HG02981 (cell line): ENCODE data around the gene TBC1D2B.
A peak's percentile ranks its signal among the peaks of the same experiment; 100 is the strongest.

ENCODE experiments used
- ATAC-seq: cut with Tn5 transposase; IDR thresholded peaks from one replicate; pipeline ENCODE4 v1.9.1; 2021; ENCODE audit warnings: mild to moderate bottlenecking, moderate library complexity; ENCODE audit not compliant: unreplicated experiment

Gene TBC1D2B

DNA sequence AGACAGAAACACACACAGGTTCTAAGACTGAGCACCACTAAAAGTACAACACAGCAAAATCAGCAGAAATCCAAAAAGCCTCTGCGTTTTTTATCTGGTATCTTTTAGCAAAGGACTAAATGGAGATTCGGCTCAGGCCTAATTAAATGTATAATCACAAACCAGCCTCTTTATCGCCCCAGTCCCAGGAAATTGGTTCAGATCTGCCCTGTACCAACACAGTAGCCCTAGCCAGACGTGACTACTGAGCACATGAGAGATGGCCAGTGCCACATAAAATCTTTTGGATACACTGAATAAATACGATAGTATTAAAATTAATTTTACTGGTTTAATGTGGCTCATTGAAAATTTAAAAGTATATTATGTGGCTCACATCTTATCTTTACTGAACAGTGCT is 19.7 kb downstream of the TBC1D2B start:
- no peak for ATAC-seq

GRCh38 chr15:78056714-78057269 is 20.7 kb downstream of the TBC1D2B start:
- no peak for ATAC-seq

DNA sequence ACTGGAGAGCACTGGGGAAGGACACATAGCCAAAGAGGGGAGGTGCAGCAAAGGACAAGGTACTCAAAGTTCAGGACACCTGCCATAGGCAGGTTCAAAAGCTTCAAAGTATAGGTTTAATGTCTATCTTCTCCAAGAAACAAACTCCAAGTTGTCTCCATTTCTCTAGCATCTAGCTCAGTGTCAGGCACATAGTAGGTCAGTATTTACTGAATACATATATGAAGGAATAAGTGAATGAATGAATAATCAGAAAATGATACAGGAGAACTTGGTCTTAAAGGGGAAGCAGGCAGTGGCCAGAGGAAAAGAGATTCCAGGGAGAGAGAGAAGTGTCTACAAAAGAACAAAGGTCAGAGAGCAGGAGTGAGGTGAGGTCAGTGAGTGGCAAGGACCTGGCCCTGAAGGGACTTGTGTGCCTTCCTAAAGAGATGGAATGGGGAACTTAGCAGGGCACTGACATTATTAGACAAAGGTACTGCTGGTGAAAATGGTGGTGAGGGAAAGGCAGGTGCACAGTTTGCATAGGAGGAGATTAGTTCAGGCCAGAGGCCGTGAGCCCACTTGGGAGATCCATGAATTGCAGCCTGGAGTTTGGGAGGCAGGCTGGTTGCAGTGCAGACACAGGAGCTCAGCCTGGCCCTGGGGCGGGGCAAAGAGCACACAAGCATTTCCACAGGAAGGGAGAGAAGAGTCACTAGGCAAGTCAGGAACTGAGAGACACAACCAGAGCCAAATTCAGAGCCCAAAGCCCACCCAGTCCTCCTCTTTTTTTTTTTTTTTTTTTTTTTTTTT is 21.4 kb downstream of the TBC1D2B start:
- ATAC-seq = no peak

GRCh38 chr15:78054966-78055365 is 22.5 kb downstream of the TBC1D2B start:
- no peak for ATAC-seq

- no peak for ATAC-seq
Measured at GRCh38 chr15:78054518-78054917, 23.0 kb downstream of the TBC1D2B start.

GRCh38 chr15:78052545-78052944 is 25.0 kb downstream of the TBC1D2B start:
- no peak for ATAC-seq

- ATAC-seq = no peak
Measured at GRCh38 chr15:78052001-78052401, 25.5 kb downstream of the TBC1D2B start.

DNA sequence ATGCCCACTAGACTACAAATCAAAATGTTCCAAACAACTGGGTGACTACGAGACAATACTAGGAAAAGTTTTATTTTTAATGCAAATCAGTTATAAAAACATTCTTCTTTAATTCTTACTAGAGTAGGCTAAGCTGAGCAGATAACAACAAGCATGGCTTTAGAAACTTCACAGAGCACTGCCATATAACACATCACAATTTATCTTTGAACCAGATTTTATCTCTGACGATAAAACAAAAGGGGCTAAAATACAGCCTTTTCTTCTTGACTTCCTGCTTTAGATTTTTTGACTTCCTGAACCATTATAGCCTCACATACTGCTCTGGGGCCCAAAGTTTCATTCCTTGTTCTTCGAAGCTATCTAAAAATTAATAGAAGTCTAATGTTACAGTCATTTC is 25.9 kb downstream of the TBC1D2B start:
- ATAC-seq = no peak

GRCh38 chr15:78050826-78051225 is 26.7 kb downstream of the TBC1D2B start:
- ATAC-seq = no peak

GRCh38 chr15:78050441-78050809 is 27.1 kb downstream of the TBC1D2B start:
- ATAC-seq = peak; percentile 21

- ATAC-seq = peak; percentile 62
Measured at GRCh38 chr15:78049691-78050440, 27.6 kb downstream of the TBC1D2B start.

DNA sequence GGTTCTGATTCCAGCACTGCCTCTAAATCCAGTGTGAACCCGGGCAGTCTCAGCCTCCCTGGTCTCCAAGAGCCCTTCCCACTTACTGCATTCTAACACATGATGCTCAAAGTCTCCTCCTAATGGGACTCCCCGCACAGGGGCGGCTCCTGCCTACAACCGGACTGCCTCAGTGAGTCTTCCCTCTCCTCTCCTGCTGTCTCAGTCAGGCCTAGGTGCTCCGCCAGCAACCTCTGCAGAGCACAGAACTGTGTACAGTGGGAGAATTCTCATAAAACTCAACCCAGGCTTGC is 28.9 kb downstream of the TBC1D2B start:
- no peak for ATAC-seq

DNA sequence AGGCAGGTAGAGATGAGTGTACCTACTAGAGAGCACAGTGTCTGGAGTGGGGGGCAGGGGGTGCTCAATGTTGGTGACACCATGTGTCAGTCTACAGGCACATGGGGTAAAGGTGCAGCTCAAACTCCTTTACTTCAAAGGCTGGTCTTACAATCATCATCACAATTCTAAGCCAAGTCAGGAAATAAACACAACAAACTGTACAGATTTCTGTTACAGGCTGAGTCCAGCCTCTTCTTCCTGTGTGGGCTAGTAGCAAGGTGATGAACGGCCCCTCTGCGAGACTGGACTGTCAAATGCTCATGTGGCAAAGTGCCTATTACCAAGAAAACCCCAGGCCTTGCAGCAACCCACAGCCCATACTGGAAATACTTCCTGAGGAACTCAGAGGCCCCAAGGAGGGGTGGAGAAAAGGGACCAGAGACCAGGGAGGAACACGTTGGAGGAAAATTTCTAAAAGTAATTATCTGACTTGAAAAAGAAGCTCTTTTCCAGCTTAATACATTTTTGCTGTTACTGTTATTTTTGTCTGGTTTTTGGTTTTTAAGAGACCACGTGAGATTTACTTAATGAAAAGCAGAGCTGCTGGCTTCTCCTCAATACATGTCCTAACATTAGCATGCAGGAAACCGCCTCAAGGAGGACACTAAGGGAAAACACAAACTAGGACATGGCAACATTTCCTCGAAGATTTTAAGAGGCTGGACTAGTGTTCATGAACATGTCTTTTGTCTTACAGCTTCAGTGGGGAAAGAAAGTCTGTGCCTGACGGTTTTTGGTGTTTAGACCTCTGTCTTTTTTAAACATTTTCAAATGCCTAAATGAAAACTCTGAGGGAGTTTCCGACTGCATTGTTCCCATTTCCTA is 29.5 kb downstream of the TBC1D2B start:
- ATAC-seq = no peak

DNA sequence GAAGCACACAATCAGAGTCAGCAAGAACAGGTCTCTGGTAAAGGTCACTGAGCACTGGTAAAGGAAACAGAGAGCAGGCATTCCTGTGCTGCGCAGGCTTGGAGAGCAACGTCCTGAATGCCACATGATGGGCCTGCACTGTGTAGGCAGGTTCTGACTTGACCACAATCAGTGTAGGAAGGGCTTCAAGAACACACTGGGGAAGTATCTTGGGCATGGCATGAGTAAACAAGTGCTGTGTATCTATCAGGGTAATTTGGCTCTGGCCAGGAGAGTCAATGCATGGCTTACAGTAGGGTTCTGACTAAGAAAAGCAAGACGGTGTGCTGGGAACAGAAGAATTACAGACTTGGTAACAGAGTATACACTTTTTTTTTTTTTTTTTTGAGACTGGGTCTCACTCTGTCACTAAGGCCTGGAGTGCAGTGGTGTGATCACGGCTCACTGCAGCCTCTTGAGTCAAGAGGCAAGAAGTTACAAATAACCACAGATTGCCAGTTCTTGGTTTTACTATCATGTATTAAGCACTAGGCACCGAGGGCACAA is 30.6 kb downstream of the TBC1D2B start:
- ATAC-seq = no peak

DNA sequence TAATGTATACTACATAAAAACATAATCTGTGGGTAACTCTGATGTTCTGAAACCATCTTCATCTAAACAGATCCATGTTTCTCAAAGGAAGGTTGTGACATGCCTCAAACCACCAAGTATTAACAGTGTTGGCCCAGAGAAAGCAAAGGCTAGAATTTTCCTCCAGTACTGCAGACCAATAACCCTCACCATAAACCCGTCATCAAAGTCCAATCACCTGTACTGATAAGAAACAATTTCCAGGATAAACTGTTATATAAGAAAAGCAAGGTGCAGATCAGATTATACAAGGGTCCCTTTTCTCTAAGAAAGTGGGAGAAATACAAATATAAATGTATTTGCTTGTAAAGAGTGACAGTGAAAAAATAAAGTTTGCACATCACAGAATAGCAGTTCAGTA is 32.3 kb downstream of the TBC1D2B start:
- ATAC-seq = no peak

- no peak for ATAC-seq
Measured at GRCh38 chr15:78044407-78045155, 32.9 kb downstream of the TBC1D2B start.

DNA sequence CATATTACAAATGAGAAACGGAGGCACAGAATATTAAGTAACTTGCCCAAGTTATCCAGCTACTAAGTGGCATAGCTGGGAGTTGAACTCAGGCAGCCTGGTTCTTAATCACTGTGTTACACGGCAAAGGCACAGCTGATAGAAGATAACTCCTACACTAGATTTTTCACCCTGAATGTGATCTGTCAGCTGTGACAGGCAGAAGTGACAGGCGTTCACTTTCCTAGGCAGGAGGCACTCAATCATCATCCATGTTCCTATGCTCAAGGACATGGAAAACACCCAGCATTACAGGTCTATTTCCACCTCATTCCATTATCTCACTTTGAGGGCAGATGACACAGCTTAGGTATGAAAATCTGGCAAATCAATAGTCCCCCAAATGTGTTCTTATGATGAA is 35.6 kb downstream of the TBC1D2B start:
- ATAC-seq = no peak

DNA sequence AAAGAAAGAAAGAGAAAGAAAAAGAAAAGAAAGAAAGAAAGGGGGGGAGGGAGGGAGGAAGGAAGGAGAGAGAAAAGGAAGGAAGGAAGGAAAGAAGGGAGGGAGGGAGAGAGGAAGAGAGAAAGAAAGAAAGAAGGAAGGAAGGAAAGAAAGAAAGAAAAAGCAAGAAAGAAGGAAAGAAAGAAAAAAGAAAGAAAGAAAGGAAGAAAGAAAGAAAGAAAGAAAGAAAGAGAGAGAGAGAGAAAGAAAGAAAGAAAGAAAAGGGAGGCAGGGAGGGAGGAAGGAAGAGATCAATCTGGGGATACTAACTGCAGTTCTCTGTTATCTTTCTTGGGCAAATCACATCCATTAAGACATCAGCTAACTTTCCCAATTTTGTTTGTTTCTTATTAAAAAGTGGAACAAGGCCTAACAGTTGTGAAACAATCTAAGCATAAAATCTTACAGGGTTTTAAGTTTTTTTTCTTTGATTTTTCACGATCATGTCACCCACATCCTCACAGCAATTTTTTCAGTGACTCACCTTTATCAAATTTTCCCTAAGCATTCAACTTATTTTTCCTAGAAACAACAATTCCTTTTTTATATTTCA is 36.8 kb downstream of the TBC1D2B start:
- ATAC-seq = no peak

DNA sequence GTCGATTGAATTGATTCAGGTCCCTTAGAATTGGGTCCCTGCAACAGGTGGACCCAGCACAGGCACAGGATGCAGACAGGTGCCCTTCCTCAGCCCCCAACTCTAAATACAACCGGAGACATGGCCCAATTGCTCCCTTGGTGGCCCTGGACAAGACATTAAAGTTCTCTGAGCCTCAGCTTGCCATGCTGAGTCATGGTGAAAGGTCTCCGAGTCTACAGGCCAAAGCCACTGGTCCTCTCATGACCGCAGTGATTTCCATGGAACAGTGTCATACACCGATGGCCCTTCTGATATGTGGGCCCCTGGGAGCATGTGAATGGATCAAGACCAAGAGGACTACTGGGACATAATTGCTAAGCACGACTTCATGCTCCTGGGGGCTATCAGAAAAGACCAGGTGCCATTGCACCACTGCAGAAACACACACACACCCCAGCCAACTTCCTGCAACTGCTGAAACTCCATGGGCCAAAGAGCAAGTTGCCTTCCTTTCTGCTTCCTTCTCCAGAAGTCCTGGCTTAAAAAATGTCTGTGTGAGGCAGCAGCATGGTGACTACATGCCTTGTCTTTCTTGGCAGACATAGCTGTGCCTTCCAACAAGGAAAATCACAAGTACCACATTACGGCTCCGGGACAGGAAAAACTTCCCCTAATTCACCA is 38.8 kb downstream of the TBC1D2B start:
- no peak for ATAC-seq
